Lung (tissue), 12 donors: Measurements from ENCODE around the gene TCHP. TPM values are rescaled to one million over a fixed set of nuclear protein-coding genes. Genes with fewer than 3 reads are reported as not detected.
"Not testable (repeated sequence)": the region's sequence is repeated elsewhere in the genome, so short reads cannot be mapped to it uniquely, and the experiment has no call there.

Source experiments
- ATAC-seq: fragments of 200-7000 bp; cut with Tn5 transposase; one replicate; pipeline ENCODE4 v1.9.1; 2020; ENCODE audit warnings: moderate number of reproducible peaks; ENCODE audit not compliant: insufficient read depth, low FRiP score
- DNase-seq, 3 donors: peaks; one replicate each; pipeline ENCODE4 v3.0.0-alpha.2; 2013 to 2017
- H3K27ac ChIP-seq, 2 donors: one replicate each; pipeline ENCODE4 v1.5.1; 2013; ENCODE audit warnings: mild to moderate bottlenecking in 2 of 2, moderate library complexity in 2 of 2, control low read depth in 1 of 2, inconsistent platforms in 1 of 2, low read depth in 1 of 2, low read length in 1 of 2
- H3K27me3 ChIP-seq, 3 donors: one replicate each; pipeline ENCODE4 v1.5.1; 2013; ENCODE audit warnings: low read length in 2 of 3; ENCODE audit not compliant: control insufficient read depth in 3 of 3, insufficient read depth in 3 of 3
- H3K36me3 ChIP-seq, 4 donors: one replicate each; pipeline ENCODE4 v1.5.1; 2013; ENCODE audit warnings: low read length in 4 of 4, mild to moderate bottlenecking in 1 of 4, moderate library complexity in 1 of 4; ENCODE audit not compliant: control insufficient read depth in 4 of 4, insufficient read depth in 4 of 4
- H3K4me1 ChIP-seq, 5 donors: one replicate each; pipeline ENCODE4 v1.5.1; 2013; ENCODE audit warnings: low read length in 5 of 5, mild to moderate bottlenecking in 2 of 5, moderate library complexity in 1 of 5; ENCODE audit not compliant: control insufficient read depth in 5 of 5, insufficient read depth in 5 of 5
- H3K4me3 ChIP-seq: one replicate; pipeline ENCODE4 v1.5.1; 2013; ENCODE audit warnings: mild to moderate bottlenecking, control low read depth, moderate library complexity
- H3K9ac ChIP-seq, 2 donors: one replicate each; pipeline ENCODE4 v1.5.1; 2013; ENCODE audit warnings: low read length in 2 of 2, control low read depth in 1 of 2; ENCODE audit not compliant: insufficient read depth in 1 of 2
- H3K9me3 ChIP-seq, 4 donors: one replicate each; pipeline ENCODE4 v1.5.1; 2013; ENCODE audit warnings: low read length in 3 of 4, mild to moderate bottlenecking in 1 of 4, moderate library complexity in 1 of 4; ENCODE audit not compliant: control insufficient read depth in 4 of 4, insufficient read depth in 3 of 4
- WGBS, 2 donors: extraction: QIAGEN DNeasy Blood & Tissue Kit; methylation state at CpG; one replicate each; pipeline ENCODE4 v1.1.7; 2013; 5-methylcytosine and 5-hydroxymethylcytosine counted together
- polyA plus RNA-seq, 2 donors: library from polyadenylated mRNA; stranded (reverse); fragments of 200-250 nt; gene quantifications; one replicate each; pipeline ENCODE4 v1.2.1, GENCODE V29; 2013
- total RNA-seq, 2 donors: library from RNA; depleted of rRNA in 1 of 2; stranded (reverse); fragments of >200 nt in 1 of 2; gene quantifications; one replicate each; pipeline ENCODE4 v1.2.1, GENCODE V29; 2014 to 2021
- TF ChIP-seq, protein P1 (sequence below): IDR thresholded peaks from 2 replicates; pipeline ENCODE4 v1.5.1; 2012; ENCODE audit warnings: mild to moderate bottlenecking; ENCODE audit errors: control extremely low read depth, extremely low read depth
- donor health status: control.
- donor health status: control.
- donor health status: Bipolar disorder and iron deficiency.
- donor health status: healthy.
- donor health status: DM: yes; HTN: yes; CAD: no.

Gene TCHP
- total and polyA plus RNA-seq, 4 donors = 10.4 to 17.5 (median 12.0) TPM

DNA sequence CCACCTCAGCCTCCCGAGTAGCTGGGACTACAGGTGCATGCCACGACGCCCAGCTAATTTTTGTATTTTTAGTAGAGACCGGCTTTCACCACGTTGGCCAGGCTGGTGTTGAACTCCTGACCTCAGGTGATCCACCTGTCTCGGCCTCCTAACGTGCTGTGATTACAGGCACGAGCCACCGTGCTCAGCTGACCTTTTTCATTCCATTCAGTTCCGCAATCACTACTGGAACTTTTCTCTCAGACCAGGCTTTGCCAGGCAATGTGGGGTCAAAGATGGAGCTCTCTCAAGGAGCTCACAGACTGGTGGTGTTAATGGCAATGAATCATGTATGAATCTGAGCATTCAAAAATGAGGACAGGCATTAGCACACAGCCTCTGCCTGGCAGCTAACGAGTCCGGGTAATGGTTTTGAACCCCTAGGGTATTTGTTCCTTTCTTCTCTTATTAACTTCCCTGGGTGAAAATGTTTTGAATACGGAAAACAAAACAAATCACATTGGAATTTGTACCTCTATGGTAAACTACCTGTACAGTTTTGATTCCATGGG lies 9.4 kb upstream of the TCHP start:
- Histone ChIP-seq H3K9me3 (no peaks in the 10 kb centered on the region), H3K9ac (no peak overlapping the region), H3K4me1 (peaks cover 0 to 3% (median 0%) of the 10 kb centered on the region in 5 donors), H3K27ac (no peak overlapping the region), H3K36me3 (no peaks in the 10 kb centered on the region), H3K4me3 (no peak overlapping the region), H3K27me3 (no peaks in the 10 kb centered on the region)
- DNase-seq = no peak
- 81 to 87% methylated on average over 13 of the region's 13 CpGs for WGBS, 2 donors
- TF ChIP-seq, protein P1, sequence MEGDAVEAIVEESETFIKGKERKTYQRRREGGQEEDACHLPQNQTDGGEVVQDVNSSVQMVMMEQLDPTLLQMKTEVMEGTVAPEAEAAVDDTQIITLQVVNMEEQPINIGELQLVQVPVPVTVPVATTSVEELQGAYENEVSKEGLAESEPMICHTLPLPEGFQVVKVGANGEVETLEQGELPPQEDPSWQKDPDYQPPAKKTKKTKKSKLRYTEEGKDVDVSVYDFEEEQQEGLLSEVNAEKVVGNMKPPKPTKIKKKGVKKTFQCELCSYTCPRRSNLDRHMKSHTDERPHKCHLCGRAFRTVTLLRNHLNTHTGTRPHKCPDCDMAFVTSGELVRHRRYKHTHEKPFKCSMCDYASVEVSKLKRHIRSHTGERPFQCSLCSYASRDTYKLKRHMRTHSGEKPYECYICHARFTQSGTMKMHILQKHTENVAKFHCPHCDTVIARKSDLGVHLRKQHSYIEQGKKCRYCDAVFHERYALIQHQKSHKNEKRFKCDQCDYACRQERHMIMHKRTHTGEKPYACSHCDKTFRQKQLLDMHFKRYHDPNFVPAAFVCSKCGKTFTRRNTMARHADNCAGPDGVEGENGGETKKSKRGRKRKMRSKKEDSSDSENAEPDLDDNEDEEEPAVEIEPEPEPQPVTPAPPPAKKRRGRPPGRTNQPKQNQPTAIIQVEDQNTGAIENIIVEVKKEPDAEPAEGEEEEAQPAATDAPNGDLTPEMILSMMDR = no peak
- no peak for ATAC-seq

DNA sequence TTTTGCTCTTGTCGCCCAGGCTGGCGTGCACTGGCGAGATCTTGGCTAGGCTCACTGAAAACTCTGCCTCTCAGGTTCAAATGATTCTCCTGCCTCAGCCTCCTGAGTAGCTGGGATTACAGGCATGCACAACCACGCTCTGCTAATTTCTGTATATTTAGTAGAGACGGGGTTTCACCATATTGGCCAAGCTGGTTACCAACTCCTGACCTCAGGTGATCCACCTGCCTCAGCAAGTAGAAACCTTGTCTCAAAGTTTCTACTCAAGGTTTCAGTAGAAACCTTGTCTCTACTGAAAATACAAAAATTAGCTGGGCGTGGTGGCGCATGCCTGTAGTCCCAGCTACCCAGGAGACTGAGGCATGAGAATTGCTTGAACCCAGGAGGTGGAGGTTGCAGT lies 8.3 kb upstream of the TCHP start:
- 90 to 94% methylated on average over 7 of the region's 7 CpGs for WGBS, 2 donors
- not testable (repeated sequence) for H3K4me1 ChIP-seq, H3K27me3 ChIP-seq, H3K36me3 ChIP-seq, H3K27ac ChIP-seq, ATAC-seq, H3K9ac ChIP-seq, DNase-seq, H3K9me3 ChIP-seq, H3K4me3 ChIP-seq

DNA sequence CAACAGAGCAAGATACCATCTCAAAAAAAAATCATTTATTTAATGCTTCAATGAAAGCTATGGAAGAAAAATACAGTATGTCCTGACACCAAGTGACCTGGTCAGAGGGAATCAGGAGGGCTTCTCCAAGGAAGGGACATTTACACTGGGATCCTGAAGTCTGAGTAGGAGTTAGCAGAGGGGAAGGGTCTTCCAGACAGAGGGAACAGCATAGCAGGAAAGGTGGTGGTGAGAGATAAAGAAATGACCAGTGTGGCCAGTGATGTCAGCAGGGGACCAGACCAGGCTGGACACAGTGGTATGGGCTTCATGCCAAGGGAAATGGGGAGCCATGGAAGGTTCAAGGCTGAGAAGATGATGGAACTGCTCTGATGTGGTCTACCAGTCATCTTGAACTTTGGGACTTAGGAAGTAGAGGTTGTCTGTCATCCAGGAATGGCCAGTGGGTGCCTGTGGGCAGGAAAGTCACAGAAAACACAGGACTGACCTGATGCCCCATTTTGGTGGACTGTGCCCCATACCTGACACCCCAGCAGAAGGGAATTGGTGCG lies 7.8 kb upstream of the TCHP start:
- TF ChIP-seq, protein P1 = no peak
- WGBS, 2 donors = 95 to 100% methylated on average over 1 of the region's 1 CpG

DNA sequence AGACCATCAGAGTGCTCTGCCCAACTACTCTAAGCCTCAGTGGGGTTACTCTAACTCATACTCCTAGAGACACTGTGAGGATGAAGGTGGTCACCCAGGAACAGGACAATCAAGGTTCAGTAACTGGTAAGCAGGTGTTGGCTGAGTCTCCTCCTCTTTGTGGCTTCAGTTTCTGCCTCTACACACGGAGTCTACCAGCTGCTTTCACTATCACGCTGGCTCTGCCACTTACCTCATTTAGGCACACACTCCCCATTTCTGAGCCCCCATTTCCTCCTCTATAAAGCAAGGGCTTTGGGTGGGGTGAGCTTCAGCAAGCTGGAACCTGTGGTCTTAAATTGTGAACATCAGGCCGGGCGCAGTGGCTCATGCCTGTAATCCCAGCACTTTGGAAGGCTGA lies 7.3 kb upstream of the TCHP start:
- Histone ChIP-seq H3K27me3 (no peaks in the 10 kb centered on the region), H3K36me3 (no peaks in the 10 kb centered on the region), H3K4me3 (no peak overlapping the region), H3K9ac (no peak overlapping the region), H3K4me1 (peaks cover 0 to 3% (median 0%) of the 10 kb centered on the region in 5 donors), H3K9me3 (no peaks in the 10 kb centered on the region), H3K27ac (no peak overlapping the region)
- no peak for ATAC-seq
- DNase-seq = no peak
- TF ChIP-seq, protein P1 = no peak
- 73 to 75% methylated on average over 4 of the region's 4 CpGs for WGBS, 2 donors

More for the DNA sequence above, 7.8 kb upstream of the TCHP start:
- peaks cover 0 to 3% (median 0%) of the 10 kb centered on the region in 5 donors for H3K4me1 ChIP-seq
- H3K9me3 ChIP-seq = no peaks in the 10 kb centered on the region
- no peak overlapping the region for H3K27ac ChIP-seq
- no peak overlapping the region for H3K9ac ChIP-seq
- H3K27me3 ChIP-seq = no peaks in the 10 kb centered on the region
- no peak overlapping the region for H3K4me3 ChIP-seq
- DNase-seq (no peak), ATAC-seq (no peak)
- no peaks in the 10 kb centered on the region for H3K36me3 ChIP-seq
